Measurements from ENCODE around the gene TDRD3.

TDRD3 gene

DNA sequence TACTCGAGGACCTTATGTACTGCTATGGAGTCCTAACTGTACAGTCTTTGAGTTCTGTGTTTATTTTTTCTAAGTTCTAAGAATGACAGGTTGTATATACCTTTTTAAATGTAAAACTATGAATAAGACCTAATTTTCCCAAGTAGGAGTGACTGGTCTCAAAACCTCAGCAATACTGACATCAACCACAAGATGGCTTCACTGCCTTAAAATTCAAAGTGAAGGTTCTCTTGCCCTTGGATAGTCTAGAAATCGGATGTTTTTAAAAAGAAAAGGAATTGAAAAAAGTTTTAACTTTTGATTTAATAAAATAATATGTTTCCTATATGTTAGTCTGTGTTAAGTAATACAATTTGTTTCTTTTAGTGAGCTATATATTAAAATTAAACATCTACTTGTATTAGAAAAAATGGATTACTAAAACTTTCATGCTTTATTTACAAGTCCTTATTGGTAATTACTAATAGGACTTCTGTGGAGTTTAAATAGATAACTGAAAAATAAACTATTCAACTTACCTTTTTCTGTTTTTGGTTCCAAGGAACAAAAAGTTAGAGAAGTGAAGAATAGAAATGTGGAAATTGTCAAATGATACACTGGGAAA lies 52.0 kb downstream of the TDRD3 start:
- no peak for DNase-seq (ENCODE audit: low read depth in 2 of 2)

GRCh38 chr13:60453490-60453889 lies 56.5 kb downstream of the TDRD3 start:
- DNase-seq (ENCODE audit: low read depth in 2 of 2) = no peak

DNA sequence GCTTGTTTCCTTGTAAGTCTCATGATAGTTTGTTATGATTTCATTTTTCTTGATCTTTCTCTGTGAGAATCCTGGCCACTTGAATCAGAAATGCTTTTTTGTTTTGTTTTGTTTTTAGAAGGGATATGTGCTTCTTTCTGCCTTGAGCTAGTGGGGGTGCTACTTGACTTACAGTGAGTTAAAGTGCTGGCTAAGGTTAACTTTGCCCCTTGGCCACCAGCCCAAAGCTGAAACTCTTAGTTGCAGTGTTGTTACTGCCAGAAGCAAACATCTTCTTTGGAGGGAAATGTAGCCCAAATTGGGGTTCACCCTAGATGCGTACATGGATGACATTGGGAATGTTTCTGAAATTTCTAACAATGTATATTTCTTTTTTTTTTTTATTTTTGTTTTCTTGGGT lies 57.4 kb downstream of the TDRD3 start:
- DNase-seq (ENCODE audit: low read depth in 2 of 2) = no peak

DNA sequence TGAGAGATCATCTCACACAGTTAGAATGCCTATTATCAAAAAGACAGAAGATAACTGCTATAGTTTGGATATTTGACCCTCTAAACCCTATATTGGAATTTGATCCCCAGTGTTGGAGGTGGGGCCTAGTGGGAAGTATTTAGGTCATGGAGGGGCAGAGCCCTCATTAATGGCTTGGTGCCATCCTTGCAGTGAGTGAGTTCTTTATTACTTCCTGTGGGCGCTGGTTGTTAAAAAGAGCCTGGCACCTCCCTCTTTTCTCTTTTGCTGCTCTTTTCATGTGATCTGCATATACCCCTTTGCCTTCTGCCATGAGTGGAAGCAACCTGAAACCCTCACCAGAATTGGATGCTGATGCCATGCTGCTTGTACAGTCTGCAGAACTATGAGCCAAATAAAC lies 66.8 kb downstream of the TDRD3 start:
- DNase-seq (ENCODE audit: low read depth in 2 of 2) = no peak

- DNase-seq (ENCODE audit: low read depth in 2 of 2) = no peak
Measured at GRCh38 chr13:60467098-60467497, 70.1 kb downstream of the TDRD3 start.

- DNase-seq (ENCODE audit: low read depth in 2 of 2) = no peak
Measured at GRCh38 chr13:60479273-60479672, 82.3 kb downstream of the TDRD3 start.

GRCh38 chr13:60482012-60482411 lies 85.0 kb downstream of the TDRD3 start:
- DNase-seq (ENCODE audit: low read depth in 2 of 2) = no peak

- DNase-seq (ENCODE audit: low read depth in 2 of 2) = no peak
Measured at GRCh38 chr13:60484865-60485264, 87.8 kb downstream of the TDRD3 start.

- no peak for DNase-seq (ENCODE audit: low read depth in 2 of 2)
Measured at GRCh38 chr13:60491531-60491930, 94.5 kb downstream of the TDRD3 start.

GRCh38 chr13:60492187-60492586 lies 95.2 kb downstream of the TDRD3 start:
- no peak for DNase-seq (ENCODE audit: low read depth in 2 of 2)

GRCh38 chr13:60494296-60494695 lies 97.3 kb downstream of the TDRD3 start:
- no peak for DNase-seq (ENCODE audit: low read depth in 2 of 2)

- DNase-seq (ENCODE audit: low read depth in 2 of 2) = no peak
Measured at GRCh38 chr13:60501236-60501635, 104.2 kb downstream of the TDRD3 start.

- no peak for DNase-seq (ENCODE audit: low read depth in 2 of 2)
Measured at GRCh38 chr13:60509601-60510386, 112.8 kb downstream of the TDRD3 start.

DNA sequence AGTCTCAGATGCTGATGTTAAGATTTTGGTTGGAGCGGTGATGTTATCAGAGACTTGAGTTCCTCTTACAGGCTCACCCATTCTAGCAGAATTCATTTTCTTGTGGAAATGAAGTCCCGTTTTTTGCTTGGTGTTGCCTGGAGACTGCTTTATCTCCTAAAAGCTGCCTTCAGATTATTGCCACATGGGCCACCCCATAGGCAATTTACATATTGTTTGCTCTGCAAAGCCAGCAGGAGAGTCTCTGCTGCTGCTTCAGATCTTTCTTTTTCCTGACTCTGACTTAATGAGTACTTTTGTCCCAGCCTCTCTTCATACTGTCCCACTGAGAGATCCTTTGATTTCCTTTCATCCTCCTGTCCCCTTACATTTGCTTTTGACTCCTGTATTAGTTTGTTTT lies 114.6 kb downstream of the TDRD3 start:
- no peak for DNase-seq (ENCODE audit: low read depth in 2 of 2)

GRCh38 chr13:60514891-60515290 lies 117.9 kb downstream of the TDRD3 start:
- no peak for DNase-seq (ENCODE audit: low read depth in 2 of 2)

GRCh38 chr13:60519496-60519895 lies 122.5 kb downstream of the TDRD3 start:
- no peak for DNase-seq (ENCODE audit: low read depth in 2 of 2)

DNA sequence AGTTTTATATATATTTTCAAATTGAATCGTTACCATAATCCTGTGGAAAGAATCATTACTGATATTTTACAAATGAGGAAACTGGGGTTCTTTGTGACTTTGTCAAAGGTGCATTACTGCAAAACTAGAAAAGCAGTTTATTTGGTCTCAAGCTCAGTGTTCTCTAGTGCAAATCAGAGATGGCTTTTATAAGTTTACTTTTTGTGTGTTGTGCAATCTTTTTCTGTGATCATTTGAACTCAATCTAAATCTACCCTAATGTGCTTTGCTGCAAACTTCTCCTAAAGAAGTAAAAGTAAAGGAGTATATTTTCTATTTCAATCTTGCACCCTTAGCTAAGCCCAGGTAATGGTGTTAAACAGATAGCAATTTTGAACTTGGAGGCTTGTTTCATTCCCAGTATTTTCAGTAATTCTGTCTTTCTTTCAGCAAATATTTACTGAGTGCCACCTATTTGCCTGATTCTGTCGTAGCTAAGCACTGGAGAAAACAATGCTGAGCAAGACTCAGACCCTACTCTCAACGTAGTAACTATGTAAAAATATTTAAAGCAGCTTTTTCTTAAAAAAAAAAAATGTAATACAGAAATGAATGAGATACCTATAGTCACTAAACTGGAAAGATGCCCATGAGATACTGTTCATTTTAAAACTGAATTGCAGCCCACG lies 124.0 kb downstream of the TDRD3 start:
- DNase-seq (ENCODE audit: low read depth in 2 of 2) = no peak

DNA sequence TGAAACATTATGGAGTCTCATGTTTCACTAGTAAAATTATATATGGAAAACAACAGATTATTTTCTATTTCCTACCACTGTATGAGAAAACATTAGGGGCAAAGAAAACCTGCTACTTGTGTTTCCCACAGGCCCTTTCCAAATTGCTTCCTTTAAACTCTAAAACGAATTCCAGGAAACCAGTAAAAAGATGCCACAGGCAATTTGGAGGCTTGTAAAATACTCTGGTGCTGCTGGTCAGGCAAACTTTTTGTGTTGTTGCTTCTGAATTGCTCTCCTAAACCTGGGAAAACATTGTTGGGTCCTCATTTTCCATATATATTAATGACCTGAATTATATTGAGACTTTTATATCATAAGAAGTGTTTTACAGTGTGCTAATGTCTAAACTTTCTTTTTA lies 141.5 kb downstream of the TDRD3 start:
- DNase-seq (ENCODE audit: low read depth in 2 of 2) = no peak

- no peak for DNase-seq (ENCODE audit: low read depth in 2 of 2)
Measured at GRCh38 chr13:60540276-60540675, 143.3 kb downstream of the TDRD3 start.

GRCh38 chr13:60562096-60562780 lies 165.2 kb downstream of the TDRD3 start:
- no peak for DNase-seq (ENCODE audit: low read depth in 2 of 2)

DNA sequence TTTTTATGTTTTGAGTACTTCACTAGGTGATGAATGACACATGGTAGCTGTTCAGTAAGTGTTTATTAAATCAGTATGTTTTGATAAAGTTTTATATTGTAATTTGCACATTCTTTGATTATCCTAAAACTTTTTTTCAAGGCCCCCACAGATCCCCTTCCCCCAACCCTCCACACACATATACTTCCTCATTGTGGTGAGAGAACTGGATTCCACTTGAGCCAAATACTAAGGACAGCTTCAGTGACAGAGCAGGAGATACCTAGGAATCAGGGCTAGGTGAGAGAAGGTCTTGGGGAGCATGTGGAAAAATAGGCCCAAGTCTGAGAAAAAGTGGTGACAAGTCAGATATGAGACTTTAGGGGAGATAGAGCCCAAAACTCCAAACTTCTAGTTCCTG lies 174.6 kb downstream of the TDRD3 start:
- no peak for DNase-seq (ENCODE audit: low read depth in 2 of 2)

GRCh38 chr13:60572003-60572798 lies 175.2 kb downstream of the TDRD3 start:
- DNase-seq (ENCODE audit: low read depth in 2 of 2) = no peak
